Esophagus muscularis mucosa (tissue), 3 donors: Measurements from ENCODE around the gene MEX3C.

Source experiments
- POLR2AphosphoS5 ChIP-seq, 2 donors: sonication (generic); formaldehyde crosslinking; IDR thresholded peaks; one replicate each; pipeline ENCODE4 v1.6.1; 2017; ENCODE audit warnings: antibody characterized with exemption in 2 of 2
- TF ChIP-seq, protein P1 (sequence below), 3 experiments: fragments of 200-600 bp in 2 of 3; fragments of 450-650 bp in 1 of 3; sonication (generic) in 2 of 3; IDR thresholded peaks; one replicate each; pipeline ENCODE4 v1.5.1; 2017 to 2019; ENCODE audit warnings: antibody characterized with exemption in 3 of 3, mild to moderate bottlenecking in 2 of 3, moderate library complexity in 1 of 3

DNA sequence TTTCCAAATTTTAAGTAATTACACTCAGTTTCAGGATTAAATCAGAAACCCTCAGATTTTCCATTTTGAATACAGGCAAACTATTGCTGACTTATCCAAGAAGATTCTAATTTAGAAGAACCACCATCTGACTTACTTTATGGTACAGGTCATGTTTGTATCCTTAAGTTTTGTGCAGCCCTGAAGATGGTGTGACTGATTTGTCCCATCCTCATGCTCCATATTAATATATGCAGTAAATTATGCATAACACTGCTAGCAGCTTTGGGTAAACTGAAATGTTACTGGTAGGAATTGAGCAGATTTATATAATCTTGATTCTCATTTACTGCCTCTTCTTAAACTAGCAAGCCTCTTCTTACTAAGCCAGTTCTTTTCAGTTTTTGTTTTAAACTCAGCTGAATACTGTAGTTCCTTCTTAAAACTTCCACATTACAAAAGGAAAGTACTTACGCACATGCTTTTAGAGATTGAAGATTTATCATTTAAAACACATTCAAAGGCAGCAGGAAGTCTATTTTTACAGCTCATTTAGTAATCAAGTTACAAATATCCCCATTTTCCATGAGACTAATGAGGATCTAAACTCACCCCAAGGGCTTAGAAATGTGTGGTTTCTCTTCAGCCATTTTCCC lies 25.7 kb downstream of the MEX3C start:
- TF ChIP-seq, protein P1, sequence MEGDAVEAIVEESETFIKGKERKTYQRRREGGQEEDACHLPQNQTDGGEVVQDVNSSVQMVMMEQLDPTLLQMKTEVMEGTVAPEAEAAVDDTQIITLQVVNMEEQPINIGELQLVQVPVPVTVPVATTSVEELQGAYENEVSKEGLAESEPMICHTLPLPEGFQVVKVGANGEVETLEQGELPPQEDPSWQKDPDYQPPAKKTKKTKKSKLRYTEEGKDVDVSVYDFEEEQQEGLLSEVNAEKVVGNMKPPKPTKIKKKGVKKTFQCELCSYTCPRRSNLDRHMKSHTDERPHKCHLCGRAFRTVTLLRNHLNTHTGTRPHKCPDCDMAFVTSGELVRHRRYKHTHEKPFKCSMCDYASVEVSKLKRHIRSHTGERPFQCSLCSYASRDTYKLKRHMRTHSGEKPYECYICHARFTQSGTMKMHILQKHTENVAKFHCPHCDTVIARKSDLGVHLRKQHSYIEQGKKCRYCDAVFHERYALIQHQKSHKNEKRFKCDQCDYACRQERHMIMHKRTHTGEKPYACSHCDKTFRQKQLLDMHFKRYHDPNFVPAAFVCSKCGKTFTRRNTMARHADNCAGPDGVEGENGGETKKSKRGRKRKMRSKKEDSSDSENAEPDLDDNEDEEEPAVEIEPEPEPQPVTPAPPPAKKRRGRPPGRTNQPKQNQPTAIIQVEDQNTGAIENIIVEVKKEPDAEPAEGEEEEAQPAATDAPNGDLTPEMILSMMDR (IDR thresholded peaks at IDR 0.05): no peak
- no peak for TF ChIP-seq POLR2AphosphoS5 (IDR thresholded peaks at IDR 0.05)
